Endothelial cell of umbilical vein (primary cell): Measurements from ENCODE around the gene SLC39A11. TPM values are rescaled to one million over a fixed set of nuclear protein-coding genes. Genes with fewer than 3 reads are reported as not detected.

Experiments used
- BruUV-seq: library from RNA; stranded (reverse); fragments of 400-500 nt; replicated peaks from 2 replicates; lab custom pipeline; 2021; lab: Mats Ljungman, UMichigan
- CTCF ChIA-PET: fragments of 300-600, 350-600 bp; sonication (Branson Sonifier 250); formaldehyde crosslinking; loops from one replicate; lab custom pipeline; 2021; ENCODE audit warnings: antibody characterized with exemption, inconsistent platforms; lab: Charles Lee
- POLR2A ChIA-PET: fragments of 300-600, 350-600 bp; sonication (Branson Sonifier 250); formaldehyde crosslinking; loops from one replicate; lab custom pipeline; 2021; ENCODE audit warnings: antibody characterized with exemption, inconsistent platforms; lab: Charles Lee
- DNase-seq: peaks from one replicate; pipeline ENCODE4 v3.0.0-alpha.2; 2011; ENCODE audit warnings: low read depth, low spot score
- FAIRE-seq: peaks from 2 replicates; lab custom pipeline; 2011; peaks lifted over from hg19 to GRCh38; lab: Jason Lieb, UNC
- H2AFZ ChIP-seq: 2 replicates; pipeline ENCODE4 v1.6.0; 2012; ENCODE audit warnings: low read depth, low read length, control low read depth, inconsistent platforms
- H3K27ac ChIP-seq: 2 replicates; pipeline ENCODE4 v1.5.1; 2011; ENCODE audit warnings: low read depth, mild to moderate bottlenecking, control low read depth, low read length, moderate library complexity; ENCODE audit not compliant: insufficient read depth
- H3K27me3 ChIP-seq, 2 experiments: 2 replicates each; pipeline versions ENCODE4 v1.6.0 to v1.6.1; 2011; ENCODE audit warnings: low read length in 2 of 2, mixed read lengths in 1 of 2; ENCODE audit not compliant: control insufficient read depth in 2 of 2, insufficient read depth in 2 of 2
- H3K36me3 ChIP-seq, 2 experiments: 2 replicates in 1 of 2; 3 replicates in 1 of 2; pipeline ENCODE4 v1.5.1; 2011; ENCODE audit warnings: low read length in 2 of 2, mild to moderate bottlenecking in 1 of 2, moderate library complexity in 1 of 2; ENCODE audit not compliant: control insufficient read depth in 2 of 2, insufficient read depth in 2 of 2; ENCODE audit errors: extremely low read depth in 1 of 2
- H3K4me1 ChIP-seq: 3 replicates; pipeline ENCODE4 v1.5.1; 2011; ENCODE audit warnings: mild to moderate bottlenecking, low read length; ENCODE audit not compliant: control insufficient read depth, insufficient read depth; ENCODE audit errors: extremely low read depth
- H3K4me2 ChIP-seq: 2 replicates; pipeline ENCODE4 v1.6.1; 2011; ENCODE audit warnings: low read length, control low read depth, mixed read lengths; ENCODE audit not compliant: insufficient read depth
- H3K4me3 ChIP-seq, 3 experiments: fragments of 200-600 bp in 1 of 3; sonication (generic), shearing (Covaris generic) in 1 of 3; replicated peaks in 1 of 3; 2 replicates each; pipeline ENCODE4 v1.5.1; 2011 to 2016; ENCODE audit warnings: control low read depth in 3 of 3, low read length in 3 of 3, mild to moderate bottlenecking in 2 of 3, inconsistent platforms in 1 of 3, low read depth in 1 of 3, moderate library complexity in 1 of 3; ENCODE audit not compliant: insufficient read depth in 1 of 3
- H3K79me2 ChIP-seq: 2 replicates; pipeline ENCODE4 v1.6.0; 2012; ENCODE audit warnings: low read length, inconsistent platforms; ENCODE audit not compliant: control insufficient read depth, insufficient read depth
- H3K9ac ChIP-seq: replicated peaks from 2 replicates; pipeline ENCODE3; 2011; ENCODE audit warnings: low read length, control low read depth; ENCODE audit not compliant: insufficient read depth; ENCODE audit errors: extremely low read depth
- H3K9me1 ChIP-seq: replicated peaks from 3 replicates; pipeline ENCODE4 v1.6.0; 2011; ENCODE audit warnings: mild to moderate bottlenecking, low read length; ENCODE audit not compliant: control insufficient read depth, insufficient read depth; ENCODE audit errors: extremely low read depth
- H3K9me3 ChIP-seq: replicated peaks from 2 replicates; pipeline ENCODE4 v1.5.1; 2012; ENCODE audit warnings: low read length, inconsistent platforms; ENCODE audit not compliant: control insufficient read depth, insufficient read depth
- H4K20me1 ChIP-seq: replicated peaks from 2 replicates; pipeline ENCODE3; 2011; ENCODE audit warnings: mild to moderate bottlenecking, low read length; ENCODE audit not compliant: control insufficient read depth, insufficient read depth; ENCODE audit errors: extremely low read depth
- GATA2 ChIP-seq: IDR thresholded peaks from 2 replicates; pipeline ENCODE4 v1.7.0; 2011; ENCODE audit warnings: low read depth, mild to moderate bottlenecking, moderate library complexity, mixed read lengths, low read length; ENCODE audit not compliant: insufficient read length, insufficient read depth
- MYC ChIP-seq: IDR thresholded peaks from one replicate; pipeline ENCODE4 v1.6.1; 2011; ENCODE audit warnings: mild to moderate bottlenecking, low read depth, low read length
- POLR2A ChIP-seq: IDR thresholded peaks from 2 replicates; pipeline ENCODE4 v1.6.1; 2012; ENCODE audit warnings: low read depth, mild to moderate bottlenecking, control low read depth, low read length
- dilution Hi-C: fragments of 300-500 bp; cut with MboI; formaldehyde crosslinking; loops from one replicate; pipeline ENCODE4 v1.15.0; 2019; ENCODE audit warnings: low sequenced_read_pairs; ENCODE audit not compliant: extremely low pct_ligation_motif_present
- intact Hi-C: fragments of 100-400 bp; cut with micrococcal nuclease; formaldehyde crosslinking; loops from one replicate; pipeline ENCODE4 v1.10.0; 2022
- polyA plus RNA-seq, 4 experiments: library from polyadenylated mRNA; depleted of rRNA in 3 of 4; stranded (reverse) in 3 of 4; unstranded in 1 of 4; fragments of >200 nt; gene quantifications; 2 replicates each; pipeline versions ENCODE4 v1.2.1 to v1.2.3, GENCODE V29; 2011 to 2012; ENCODE audit warnings: missing spikeins in 1 of 4
- total RNA-seq: library from RNA; stranded (reverse); gene quantifications from 2 replicates; pipeline ENCODE4 v1.2.3, GENCODE V29; 2021
- TF ChIP-seq, protein P1 (sequence below): IDR thresholded peaks from 2 replicates; pipeline ENCODE4 v1.6.1; 2011; ENCODE audit not compliant: insufficient read depth, insufficient read length

The SLC39A11 gene
- total and polyA plus RNA-seq, 2 donors (not counting 3 experiments of a cell fraction or from before 2014, with no cell fraction given), result 8.1 to 11.9 TPM

- intact Hi-C loops (no loop called here), dilution Hi-C loops (no loop called here)
- CTCF ChIA-PET, result no interaction called here
- no peak overlapping the region for H3K4me3 ChIP-seq
- H2AFZ ChIP-seq, result no peak overlapping the region
- H4K20me1 ChIP-seq, result no peaks in the 10 kb centered on the region
- H3K4me1 ChIP-seq, result no peaks in the 10 kb centered on the region
- FAIRE-seq (no peak), DNase-seq (no peak)
- TF ChIP-seq, protein P1, sequence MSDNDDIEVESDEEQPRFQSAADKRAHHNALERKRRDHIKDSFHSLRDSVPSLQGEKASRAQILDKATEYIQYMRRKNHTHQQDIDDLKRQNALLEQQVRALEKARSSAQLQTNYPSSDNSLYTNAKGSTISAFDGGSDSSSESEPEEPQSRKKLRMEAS, result no peak
- TF ChIP-seq GATA2 (no peak), MYC (no peak)
- no TSS peak for BruUV-seq
- H3K9me1 ChIP-seq, result no peaks in the 10 kb centered on the region
- no peaks in the 10 kb centered on the region for H3K79me2 ChIP-seq
- no peak overlapping the region for H3K9ac ChIP-seq
- POLR2A ChIA-PET, result no interaction called here
- H3K36me3 ChIP-seq, result no peaks in the 10 kb centered on the region
- H3K27ac ChIP-seq, result no peak overlapping the region
- H3K4me2 ChIP-seq, result no peak overlapping the region
- no peaks in the 10 kb centered on the region for H3K27me3 ChIP-seq
- H3K9me3 ChIP-seq, result no peaks in the 10 kb centered on the region
Measured at GRCh38 chr17:72813481-72813880, 279.0 kb downstream of the SLC39A11 start.

GRCh38 chr17:72812823-72813222 lies 279.7 kb downstream of the SLC39A11 start:
- no peaks in the 10 kb centered on the region for H3K9me1 ChIP-seq
- H3K4me2 ChIP-seq, result no peak overlapping the region
- H2AFZ ChIP-seq, result no peak overlapping the region
- H3K79me2 ChIP-seq, result no peaks in the 10 kb centered on the region
- intact Hi-C loops, result no loop called here
- H3K4me3 ChIP-seq, result no peak overlapping the region
- no peaks in the 10 kb centered on the region for H3K27me3 ChIP-seq
- CTCF ChIA-PET, result no interaction called here
- H3K9me3 ChIP-seq, result no peaks in the 10 kb centered on the region
- FAIRE-seq, result no peak
- no peaks in the 10 kb centered on the region for H4K20me1 ChIP-seq
- dilution Hi-C loops, result no loop called here
- TF ChIP-seq MYC (no peak), POLR2A (no peak)
- H3K9ac ChIP-seq, result no peak overlapping the region
- H3K36me3 ChIP-seq, result no peaks in the 10 kb centered on the region
- no peak overlapping the region for H3K27ac ChIP-seq
- BruUV-seq, result no TSS peak
- DNase-seq, result no peak
- POLR2A ChIA-PET, result no interaction called here
- H3K4me1 ChIP-seq, result no peaks in the 10 kb centered on the region
